Measurements from ENCODE around the gene PRKD1. TPM values are rescaled to one million over a fixed set of nuclear protein-coding genes. Genes with fewer than 3 reads are reported as not detected.

Gene PRKD1
- total and polyA plus RNA-seq, 3 donors from 2014 or later = 29.9 to 82.9 (median 67.2) TPM

- H3K9me3 ChIP-seq = no peaks in the 10 kb centered on the region
- no peaks in the 10 kb centered on the region for H3K36me3 ChIP-seq (ENCODE audit: low read depth, missing control alignments)
- TF ChIP-seq CTCF (IDR thresholded peaks at IDR 0.05) (no peak), POLR2A (IDR thresholded peaks at IDR 0.05) (no peak)
- H3K27me3 ChIP-seq = no peaks in the 10 kb centered on the region
- no peak overlapping the region for H3K4me3 ChIP-seq
- 68 to 70% methylated on average over 4 of the region's 4 CpGs for WGBS, 2 donors
- peaks cover 3% of the 10 kb centered on the region for H3K4me1 ChIP-seq
- H3K27ac ChIP-seq = no peak overlapping the region
- intact Hi-C loops (cut with DNase I; ENCODE audit: low total_unique reads) = no loop called here
- DNase-seq = no peak
Observed at GRCh38 chr14:29815016-29815674, 112.5 kb downstream of the PRKD1 start.

- Histone ChIP-seq H3K36me3 (ENCODE audit: low read depth, missing control alignments) (no peaks in the 10 kb centered on the region), H3K9me3 (no peaks in the 10 kb centered on the region), H3K27me3 (no peaks in the 10 kb centered on the region), H3K27ac (no peak overlapping the region), H3K4me3 (no peak overlapping the region), H3K4me1 (peaks cover 11% of the 10 kb centered on the region)
- intact Hi-C loops (cut with DNase I; ENCODE audit: low total_unique reads) = no loop called here
- TF ChIP-seq POLR2A (IDR thresholded peaks at IDR 0.05) = no peak
- no peak for TF ChIP-seq CTCF (IDR thresholded peaks at IDR 0.05)
- WGBS, 2 donors = 58 to 69% methylated on average over 6 of the region's 6 CpGs
- DNase-seq = peak; percentile 87
Observed at GRCh38 chr14:29814156-29815015, 113.3 kb downstream of the PRKD1 start.

DNA sequence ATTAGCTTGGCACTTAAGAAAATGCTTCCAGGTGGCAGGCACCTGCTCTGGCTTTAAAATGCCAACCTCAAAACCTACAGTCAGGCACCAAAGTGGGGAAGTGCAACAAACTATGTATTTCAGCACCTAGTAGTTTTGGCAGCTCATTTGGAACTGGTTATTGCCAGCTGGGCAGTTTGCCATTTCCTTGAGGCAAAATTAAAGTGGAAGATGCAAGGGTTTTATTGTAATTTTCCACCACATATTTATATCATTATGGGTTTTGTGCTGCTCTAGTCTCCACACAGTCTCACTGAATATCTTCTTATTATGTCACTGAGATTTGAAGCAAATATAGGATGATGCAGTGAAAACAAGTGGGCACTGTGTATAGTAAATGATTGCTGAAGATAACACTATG, 117.0 kb downstream of the PRKD1 start:
- intact Hi-C loops (cut with DNase I; ENCODE audit: low total_unique reads) = no loop called here
- no peak for TF ChIP-seq CTCF (IDR thresholded peaks at IDR 0.05)
- TF ChIP-seq POLR2A (IDR thresholded peaks at IDR 0.05) = no peak

DNA sequence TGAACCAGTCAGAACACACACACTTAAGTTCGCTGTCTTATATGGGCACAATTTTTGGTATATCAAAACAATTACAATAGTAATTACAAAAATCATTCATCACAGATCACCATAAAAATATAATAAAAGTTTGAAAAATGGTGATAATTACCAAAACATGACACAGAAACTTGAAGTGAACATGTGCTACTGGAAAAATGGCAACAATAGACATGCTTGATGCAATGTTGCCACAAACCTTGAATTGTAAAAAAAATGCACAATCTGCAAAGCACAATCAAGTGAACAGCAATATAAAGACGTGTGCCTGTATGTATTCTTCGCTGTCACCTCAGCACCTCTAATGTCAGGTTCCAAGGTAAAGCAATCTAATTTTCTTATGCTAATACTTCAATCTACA, 117.6 kb downstream of the PRKD1 start:
- Histone ChIP-seq H3K36me3 (ENCODE audit: low read depth, missing control alignments) (no peaks in the 10 kb centered on the region), H3K4me3 (no peak overlapping the region), H3K27me3 (no peaks in the 10 kb centered on the region), H3K27ac (no peak overlapping the region), H3K9me3 (no peaks in the 10 kb centered on the region), H3K4me1 (peaks cover 11% of the 10 kb centered on the region)
- no peak for TF ChIP-seq POLR2A (IDR thresholded peaks at IDR 0.05)
- TF ChIP-seq CTCF (IDR thresholded peaks at IDR 0.05) = no peak
- DNase-seq = no peak
- intact Hi-C loops (cut with DNase I; ENCODE audit: low total_unique reads) = no loop called here
- 82 to 87% methylated on average over 3 of the region's 3 CpGs for WGBS, 2 donors

More for the DNA sequence above, 117.0 kb downstream of the PRKD1 start:
- DNase-seq = no peak
- H3K27me3 ChIP-seq = no peaks in the 10 kb centered on the region
- H3K4me1 ChIP-seq = peaks cover 11% of the 10 kb centered on the region
- no peaks in the 10 kb centered on the region for H3K36me3 ChIP-seq (ENCODE audit: low read depth, missing control alignments)
- H3K27ac ChIP-seq = no peak overlapping the region
- no peaks in the 10 kb centered on the region for H3K9me3 ChIP-seq
- no peak overlapping the region for H3K4me3 ChIP-seq
